ENCODE data around the gene CCL1.

The CCL1 gene, protein sequence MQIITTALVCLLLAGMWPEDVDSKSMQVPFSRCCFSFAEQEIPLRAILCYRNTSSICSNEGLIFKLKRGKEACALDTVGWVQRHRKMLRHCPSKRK

DNA sequence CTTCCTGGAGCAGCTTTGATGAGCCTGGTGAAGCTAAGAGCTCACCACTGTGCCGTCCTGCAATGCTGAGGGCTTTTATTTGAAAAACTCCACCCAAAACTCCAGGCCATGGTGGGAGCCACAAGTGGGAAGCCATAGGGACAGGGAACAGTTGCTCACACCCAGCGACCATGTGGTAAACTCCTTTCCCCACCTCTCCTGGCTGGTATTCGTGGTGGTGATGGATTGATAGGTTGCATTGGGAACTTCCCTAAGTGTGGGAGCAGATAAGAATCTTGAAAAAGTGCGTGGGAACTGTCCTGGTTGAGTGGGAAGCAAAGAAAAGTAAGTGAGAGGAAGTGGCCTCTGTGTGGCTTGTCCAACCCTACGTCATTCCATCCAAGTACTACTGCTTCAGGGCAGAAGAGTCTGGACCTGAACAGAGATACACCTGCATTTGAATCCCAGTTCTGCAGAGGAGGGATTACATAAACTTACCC lies at the start of gene CCL1:
TSS of gene CCL1 (minus strand) at position 51 of the 479 bp plus-strand sequence. CDS start 72 bp downstream, outside the sequence.
- DNase-seq, result no peak

DNA sequence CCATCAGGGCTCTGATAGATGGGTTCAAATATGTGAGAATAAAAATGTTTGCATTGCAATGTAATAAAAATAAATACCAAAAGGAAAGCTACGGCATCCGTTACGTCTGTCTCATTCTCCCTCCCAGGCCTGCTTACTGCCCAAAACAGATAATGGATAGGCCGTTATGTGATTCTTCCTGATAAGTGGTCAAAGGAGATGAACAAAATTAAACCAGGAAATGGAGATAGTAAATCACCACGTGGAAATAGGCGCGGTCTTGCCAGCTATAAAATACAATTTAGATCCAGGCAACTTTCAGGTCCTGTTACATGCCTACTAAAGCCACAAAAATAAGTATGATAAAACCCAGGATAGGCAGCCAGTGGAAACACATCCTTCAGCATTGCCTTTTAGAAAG lies 49.5 kb upstream of the CCL1 start:
- no peak for DNase-seq

DNA sequence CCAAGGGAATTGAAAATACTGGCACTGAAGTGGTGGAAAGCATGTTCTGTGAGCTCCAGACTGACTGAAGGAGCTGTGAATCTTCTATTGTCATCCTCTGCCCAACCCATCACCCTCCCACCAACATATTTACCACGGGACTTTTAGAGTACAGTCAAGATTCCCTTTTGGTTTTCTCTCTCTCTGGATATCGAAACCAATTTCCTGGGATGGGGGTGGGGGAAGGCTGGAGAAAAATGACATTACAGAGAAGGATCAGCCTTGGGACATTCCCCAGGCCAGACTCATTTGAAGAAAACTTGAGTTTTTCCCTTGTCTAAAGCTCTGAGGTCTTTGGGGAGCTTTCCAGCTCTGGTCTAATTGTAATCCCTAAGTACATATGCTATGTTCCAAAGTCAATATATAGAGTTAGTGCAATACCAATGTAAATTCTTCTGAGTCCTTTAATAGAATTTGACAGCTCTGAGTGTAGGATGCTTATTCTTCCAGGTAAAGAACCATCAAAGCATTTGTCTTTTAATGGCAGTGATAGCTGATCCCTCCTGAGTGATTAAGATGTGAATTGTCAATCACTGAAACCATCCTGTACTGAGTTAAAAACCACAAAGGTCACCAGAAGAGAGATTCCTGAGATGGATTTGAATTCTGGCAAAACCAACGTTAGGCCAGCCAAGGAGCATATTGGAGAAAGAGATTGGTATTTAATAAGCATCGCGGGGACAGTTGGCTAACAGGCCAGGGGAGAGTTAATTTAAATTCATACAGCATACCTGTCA lies 48.8 kb upstream of the CCL1 start:
- DNase-seq, result no peak

DNA sequence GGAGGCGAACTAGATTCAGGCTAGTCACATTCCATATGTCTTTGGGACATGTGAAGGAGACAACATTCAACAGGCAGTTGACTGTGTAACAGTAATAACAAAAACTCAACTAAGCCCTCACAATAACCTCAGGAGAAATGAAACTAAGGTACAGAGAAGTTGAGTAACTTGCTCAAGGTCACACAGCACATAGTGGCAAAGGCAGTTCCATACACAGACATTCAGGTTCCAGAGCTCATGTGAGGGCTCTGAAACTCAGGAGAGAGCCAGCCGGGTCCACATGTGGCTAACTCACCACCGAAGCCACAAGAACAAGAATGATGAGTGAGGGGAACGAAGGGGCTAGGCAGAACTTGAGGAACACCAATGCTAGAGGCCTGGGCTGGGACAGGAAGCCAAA lies 46.3 kb upstream of the CCL1 start:
- no peak for DNase-seq

DNA sequence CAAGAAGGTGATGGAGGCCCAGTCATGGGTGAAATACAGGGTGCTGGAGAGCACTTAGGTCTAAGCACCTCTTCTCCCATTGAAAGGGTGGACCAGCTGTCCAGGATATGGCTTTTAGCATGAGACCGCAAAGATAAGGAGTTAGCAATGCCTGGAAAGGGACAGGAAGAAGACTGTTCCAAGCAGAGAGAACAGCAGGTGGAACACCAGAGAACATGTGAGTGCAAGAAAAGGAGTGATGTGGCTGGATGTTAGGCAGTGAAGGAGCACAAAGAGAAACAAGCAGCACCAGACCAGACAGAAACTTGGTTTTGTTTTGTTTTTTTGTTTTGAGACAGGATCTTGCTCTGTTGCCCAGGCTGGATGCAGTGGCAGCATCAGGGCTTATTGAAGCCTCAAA lies 45.4 kb upstream of the CCL1 start:
- no peak for DNase-seq

DNA sequence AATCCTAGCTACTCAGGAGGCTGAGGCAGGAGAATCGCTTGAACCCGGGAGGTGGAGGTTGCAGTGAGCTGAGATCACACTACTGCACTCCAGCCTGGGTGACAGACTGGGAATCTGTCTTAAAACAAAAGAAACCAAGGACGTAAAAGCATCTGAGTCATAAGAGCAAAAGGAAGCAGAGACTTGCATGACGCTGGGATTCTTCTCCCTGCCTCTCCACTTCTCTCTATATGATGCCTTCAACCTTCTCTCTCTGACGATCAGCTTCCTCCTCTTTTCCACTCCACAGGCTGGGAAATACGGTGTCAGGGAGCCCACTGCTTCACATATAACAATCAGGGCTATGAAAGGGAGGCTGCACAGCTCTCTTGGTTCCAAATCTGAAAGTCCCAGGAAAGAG lies 43.2 kb upstream of the CCL1 start:
- no peak for DNase-seq

DNA sequence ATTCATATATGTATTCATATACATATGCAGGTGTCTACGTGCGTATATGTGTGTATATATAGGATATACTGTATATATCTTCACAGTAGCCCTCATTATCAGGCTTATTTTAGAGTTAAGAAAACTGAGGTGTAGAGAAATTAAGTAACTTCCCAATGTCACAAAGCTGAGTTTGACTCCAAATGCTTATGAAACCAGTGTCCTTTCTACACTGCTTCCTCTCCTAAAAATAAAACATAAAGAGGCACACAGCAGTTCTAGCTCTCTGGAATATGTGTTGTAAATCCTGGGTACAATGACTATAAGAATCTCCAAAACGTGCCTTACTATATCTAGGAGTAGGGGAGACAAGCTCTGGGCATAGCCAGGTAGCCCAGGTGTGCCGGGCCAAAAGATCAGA lies 40.0 kb upstream of the CCL1 start:
- DNase-seq, result no peak

DNA sequence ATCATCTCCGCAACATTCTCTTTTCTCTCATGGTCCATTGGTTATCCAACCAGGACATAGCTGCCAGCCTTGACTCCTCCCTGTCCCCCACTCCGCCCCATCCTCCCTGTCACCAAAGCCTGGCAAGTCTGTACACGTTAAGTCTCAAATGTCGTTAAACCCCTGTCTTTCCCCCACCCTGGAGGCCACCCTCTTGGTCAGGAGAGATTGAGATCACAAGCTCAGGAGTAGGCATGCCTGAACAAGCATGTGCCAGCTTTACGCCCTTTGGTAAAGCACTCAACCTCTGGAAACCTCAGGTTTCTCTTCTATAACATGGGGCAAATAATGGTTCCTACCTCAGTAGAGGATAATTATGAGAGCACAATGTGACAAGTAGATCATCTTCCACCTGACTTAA lies 38.1 kb upstream of the CCL1 start:
- no peak for DNase-seq

DNA sequence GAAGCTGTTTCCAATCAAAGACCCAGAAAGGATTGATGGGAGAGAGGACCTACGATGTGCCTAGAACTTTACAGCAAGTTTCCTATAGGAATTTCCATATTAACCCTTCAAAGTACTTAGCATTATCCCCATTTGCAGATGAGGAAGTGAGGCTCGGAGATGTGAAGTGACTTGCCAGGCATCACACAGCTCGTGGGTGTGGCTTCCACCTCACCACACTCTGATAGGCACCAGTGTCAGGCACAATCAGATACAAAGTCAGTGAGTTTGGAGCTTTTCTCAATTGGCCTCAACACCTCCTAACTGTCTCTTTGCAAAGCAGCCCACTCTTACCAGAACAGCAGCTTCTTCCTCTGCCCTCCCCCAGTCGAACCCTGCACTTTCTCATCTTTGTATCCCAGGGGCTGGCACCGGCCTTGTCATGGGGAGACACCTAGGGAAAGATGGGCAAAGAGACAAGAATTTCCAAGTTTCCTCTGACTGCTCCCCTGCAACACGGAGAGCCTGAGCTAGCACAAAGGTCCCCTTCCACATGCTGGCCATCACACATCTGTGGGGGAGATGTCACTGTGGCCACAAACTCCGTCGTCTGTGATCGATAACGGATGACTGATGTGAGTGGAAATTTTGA lies 37.4 kb upstream of the CCL1 start:
- no peak for DNase-seq

DNA sequence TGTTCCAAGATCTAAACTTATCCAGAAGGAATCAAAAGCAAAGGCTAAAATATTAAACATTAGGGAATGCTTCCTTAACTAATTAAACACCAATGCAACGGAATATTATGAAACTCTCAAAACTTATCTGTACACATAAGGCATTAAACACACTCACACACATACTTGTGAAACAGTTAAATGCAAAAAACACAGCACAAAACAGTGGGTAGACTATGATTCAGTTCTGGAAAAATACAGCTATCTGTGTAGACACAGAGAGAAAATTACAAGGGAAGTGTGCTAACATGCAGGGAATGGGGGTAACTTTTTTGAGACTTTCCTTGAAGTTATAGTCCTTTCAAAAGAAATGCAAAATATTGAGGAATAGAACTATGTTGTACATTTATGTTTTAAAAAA lies 36.7 kb upstream of the CCL1 start:
- DNase-seq, result no peak

DNA sequence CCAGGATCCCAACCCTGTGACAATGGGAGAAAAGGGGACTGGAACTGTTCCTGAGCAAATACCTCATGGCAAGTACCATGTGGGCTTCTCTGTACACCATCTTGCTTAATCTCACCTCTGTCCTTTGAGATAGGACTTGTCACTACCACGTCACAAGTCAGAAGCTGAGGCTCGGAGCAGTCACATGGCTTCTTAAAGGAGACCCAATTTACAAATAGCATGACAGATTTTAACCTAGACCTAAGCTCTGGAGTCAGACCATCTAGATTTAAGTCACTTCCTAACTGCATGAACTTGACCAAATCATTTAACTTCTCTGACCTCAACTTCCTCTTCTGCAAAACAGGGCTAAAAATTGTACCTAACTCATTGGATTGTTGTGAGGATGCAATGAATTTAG lies 36.0 kb upstream of the CCL1 start:
- no peak for DNase-seq

DNA sequence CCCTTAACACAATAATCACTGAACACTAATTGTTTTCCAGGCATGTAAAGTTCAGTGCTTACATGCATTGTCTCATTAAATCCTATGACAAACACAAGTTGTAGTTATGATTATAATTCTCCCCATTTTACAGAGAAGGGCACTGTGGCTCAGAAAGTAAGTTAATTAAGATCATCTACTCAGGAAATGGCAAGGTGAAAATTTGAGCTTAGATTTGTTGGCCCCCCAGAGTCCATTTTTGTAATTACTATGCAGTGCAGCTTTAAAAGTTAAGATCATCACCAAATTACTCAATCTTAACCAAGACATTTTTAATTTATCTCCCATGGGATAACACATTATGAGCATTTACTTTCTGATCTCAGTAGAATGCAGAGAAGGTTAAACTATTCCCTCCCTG lies 34.2 kb upstream of the CCL1 start:
- DNase-seq, result no peak

DNA sequence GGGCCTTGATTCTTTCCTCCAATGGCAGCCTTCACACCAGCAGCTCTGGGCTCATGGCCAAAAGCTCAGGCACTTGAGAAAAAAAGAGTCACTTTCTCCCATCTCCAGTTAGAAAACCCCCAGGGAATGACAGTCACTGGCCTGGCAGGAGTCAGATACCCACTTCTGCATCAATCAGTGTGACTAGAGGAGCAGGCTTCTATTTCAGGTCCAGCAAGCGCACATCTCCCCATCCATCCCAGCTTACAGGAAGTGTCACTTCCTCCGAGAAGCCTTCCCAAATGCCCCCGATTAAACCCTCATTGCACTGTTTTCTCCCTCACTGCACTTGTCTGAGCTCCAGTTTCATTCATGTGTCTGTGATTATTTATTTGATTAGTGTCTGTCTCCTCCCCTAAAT lies 30.4 kb upstream of the CCL1 start:
- no peak for DNase-seq

DNA sequence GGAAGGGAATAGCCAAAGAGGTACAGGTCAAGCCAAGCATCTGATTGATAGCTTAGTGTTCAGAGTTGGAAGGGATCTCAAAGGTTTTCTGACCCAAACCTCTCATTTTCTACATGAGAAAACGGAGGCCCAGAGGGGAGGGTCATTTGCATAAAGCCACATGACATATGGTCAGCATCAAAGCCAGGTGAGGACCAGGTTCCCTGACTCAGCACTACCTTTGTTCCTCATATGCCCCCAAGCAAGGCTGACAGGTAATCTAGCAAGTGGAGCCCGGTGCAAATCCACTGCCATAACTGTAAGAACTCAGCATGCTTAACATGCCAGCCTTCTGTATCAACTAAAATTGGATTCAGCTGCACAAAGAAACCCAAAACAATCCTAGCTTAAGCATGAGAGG lies 28.2 kb upstream of the CCL1 start:
- DNase-seq, result no peak

DNA sequence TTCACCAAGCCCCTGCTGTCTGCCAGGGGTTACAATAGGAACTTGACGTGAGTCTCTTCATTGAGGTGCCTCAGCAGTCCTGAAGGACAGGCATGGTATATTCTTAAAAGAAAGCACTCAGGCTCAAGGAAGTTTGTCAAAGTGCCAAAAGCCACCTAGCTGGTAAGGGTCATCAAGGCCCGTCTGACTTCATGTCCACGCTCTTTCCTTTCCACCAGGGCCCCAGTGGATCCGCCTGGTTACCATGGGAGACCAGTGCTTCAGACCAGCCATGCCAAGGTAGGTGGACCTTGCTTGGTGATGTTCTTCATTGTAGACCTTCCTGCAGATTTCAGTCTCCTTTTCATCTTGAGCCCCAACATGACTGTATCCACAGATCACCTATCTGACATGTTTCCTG lies 27.6 kb upstream of the CCL1 start:
- no peak for DNase-seq

DNA sequence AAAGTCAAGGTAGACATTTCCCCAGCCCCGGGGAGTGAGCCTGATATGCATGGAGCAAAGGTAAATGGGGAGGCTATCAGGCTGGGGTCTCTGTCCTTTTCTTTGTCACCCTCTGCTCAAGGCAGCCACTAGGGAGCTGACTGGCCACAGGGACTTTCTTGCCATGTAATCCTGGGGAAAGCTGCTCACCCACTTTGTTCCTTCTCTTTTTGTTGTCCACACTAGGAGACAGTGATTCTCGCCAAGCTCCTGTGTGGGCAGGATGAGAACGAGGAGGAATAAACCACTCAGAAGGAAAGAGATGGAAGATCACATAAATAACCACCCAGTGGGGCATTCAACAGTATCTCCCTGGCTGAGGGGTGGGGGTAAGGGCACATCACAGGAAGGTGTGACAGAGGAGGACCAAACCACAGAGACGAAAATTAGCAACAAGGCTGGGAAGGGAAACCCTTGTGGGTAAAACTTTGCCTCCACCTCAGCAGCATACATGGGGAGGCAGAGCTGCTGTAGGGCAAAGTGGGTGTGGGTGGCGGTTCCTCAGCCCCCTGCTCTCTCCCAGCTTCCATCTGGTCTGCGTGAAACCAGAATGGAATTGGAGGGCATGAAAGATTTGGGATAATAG lies 26.2 kb upstream of the CCL1 start:
- DNase-seq, result no peak

DNA sequence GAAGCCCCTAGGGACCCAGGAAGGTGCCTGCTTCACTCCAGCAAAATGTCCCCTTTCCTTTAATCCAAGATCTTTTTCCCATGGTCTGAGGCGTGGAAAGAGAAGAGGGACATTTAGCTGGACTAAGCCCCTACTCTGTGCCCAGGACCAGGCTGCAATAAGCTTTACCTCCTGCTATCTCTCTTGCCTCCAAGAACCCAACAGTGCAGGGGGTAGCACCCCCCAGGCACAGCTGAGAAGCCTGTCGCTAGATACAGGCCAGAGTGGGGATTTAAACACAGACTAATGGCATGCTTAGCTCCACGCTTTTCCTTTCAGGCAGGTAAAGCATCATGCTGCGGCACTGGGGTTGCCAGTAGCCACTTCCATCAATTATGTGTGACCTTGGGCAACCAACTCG lies 24.5 kb upstream of the CCL1 start:
- DNase-seq, result no peak

DNA sequence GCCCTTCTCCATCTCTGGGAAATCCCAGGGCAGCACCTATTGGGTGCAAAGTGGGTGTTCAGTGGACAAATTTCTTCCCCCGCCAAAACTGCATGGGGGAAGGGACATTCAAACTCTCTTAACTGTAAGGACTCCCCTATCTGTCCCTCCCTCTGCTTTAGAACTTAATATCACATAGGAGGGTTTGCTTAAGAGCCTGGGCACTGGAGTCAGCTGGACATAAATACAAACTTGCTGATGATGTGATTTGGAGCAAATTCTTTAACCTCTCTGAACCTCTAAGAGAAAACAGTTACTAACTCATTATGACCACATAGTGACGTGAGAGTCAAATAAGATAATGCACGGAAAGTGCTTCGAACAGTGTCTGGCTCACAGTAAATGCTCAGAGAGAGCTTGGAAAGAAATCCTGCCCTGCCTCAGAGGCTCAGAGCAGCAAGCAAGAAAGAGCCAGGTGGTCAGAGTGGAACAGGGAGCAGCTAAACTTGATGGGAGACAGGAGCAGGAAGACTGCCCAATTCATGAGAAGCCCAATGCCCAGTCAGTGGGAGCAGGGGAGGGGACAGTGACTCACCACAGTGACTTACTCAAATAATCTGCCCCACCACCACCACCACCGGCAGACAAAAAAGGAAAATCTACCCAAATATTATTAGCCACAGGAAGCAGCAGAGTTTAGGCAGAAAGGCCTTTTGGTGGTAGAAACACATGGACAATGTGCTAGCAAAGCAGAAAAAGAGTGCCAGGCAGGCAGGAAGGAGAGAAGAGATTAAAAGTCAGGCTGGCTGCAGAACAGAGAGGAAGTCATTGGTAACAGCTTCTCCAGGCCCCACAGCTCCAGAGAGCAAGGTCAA lies 23.9 kb upstream of the CCL1 start:
- no peak for DNase-seq

DNA sequence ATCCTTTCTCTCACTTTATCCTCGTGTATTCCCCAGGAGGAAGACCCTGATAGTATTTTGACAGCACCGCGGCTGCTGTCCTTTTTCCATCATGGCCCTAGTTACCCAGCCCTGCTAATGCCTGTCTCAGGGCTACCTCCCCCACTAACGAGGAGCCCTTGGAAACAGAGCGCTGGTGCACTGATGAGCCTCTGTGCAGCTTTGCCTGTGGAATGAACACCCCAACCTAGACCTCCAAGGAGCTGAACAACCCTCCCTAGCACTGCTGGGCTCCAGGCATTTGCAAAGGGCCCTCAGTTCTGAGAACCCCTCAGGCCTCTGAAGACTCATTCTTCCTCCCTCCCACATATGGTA lies 23.3 kb upstream of the CCL1 start:
- no peak for DNase-seq

DNA sequence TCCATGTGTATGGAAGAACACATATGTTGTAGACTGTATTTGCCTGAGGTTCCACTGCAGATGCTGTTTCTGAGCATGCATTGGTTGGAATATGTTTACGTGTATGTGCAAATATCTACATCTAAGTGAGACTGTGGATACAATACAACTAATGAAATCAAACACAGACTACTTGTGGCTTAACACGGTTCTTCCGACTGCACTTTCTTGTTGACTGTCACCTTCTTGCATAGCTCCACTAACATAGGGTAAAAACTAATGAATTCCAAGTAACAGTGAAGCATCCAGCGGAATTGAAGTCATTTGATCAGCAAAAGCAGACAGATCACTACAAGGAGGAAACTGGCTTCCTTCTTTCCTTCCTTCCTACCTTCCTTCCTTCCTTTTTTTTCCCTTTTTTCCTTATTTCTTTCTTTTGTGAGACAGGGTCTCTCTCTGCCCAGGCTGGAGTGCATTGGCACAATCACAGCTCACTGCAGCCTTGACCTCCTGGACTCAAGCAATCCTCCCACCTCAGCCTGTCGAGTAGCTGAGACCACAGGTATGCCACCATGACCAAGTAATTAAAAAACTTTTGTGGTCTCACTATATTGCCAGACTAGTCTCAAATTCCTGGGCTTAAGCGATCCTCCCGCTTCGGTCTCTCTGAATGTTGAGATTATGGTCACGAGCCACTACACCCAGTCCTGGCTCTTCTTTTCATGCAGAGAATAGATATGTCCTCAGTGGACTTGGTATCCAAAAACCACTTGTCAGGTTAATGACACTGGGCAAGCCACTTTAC lies 22.0 kb upstream of the CCL1 start:
- DNase-seq, result no peak

DNA sequence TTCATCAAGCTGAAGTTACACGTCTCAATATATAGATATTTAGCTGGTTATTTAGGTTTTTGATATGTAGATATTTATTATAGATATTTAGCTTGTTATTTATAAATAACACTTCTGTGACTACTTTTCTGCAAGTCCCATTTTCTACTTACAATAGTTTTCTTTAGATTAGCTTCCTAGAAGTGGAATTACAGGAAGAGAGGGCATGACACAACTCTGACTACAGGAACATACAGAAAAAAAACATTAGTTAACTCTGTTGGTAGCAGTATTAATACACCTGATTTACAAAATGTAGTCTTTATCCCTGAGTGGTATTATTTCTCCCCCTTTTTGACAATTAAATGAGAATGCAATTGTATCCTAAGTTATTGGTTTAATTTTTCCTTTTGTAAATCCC lies 21.2 kb upstream of the CCL1 start:
- no peak for DNase-seq

DNA sequence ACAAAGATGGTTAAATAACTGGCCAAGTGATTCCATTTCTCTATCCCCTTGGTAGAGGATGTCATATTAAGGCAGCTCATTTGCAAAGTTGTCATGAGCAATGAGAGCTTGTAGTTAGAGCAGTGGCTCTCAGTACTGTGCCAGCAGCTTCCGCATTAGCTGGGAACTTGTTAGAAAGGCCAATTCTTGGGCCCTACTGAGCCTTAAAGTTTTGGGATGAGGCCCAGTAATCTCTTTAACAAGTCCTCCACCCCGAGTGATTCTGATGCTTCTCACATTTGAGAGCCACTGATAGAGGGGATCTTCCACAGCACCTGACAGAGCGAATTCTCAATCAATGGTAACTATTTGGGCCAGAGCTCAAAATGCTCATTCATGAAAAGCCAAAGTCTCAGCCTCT lies 20.2 kb upstream of the CCL1 start:
- no peak for DNase-seq
